Measurements from ENCODE around the gene ETV5.

- TF ChIP-seq POLR2A (IDR thresholded peaks at IDR 0.05) (no peak), POLR2AphosphoS5 (IDR thresholded peaks at IDR 0.05) (no peak), CTCF (IDR thresholded peaks at IDR 0.05) (no peak)
These were observed 9.7 kb downstream of the ETV5 start for GRCh38 chr3:186099178-186099577.
